Gastrocnemius medialis (tissue), 4 donors: ENCODE data around the gene CACNG5.

Experiments used
- CTCF ChIP-seq, 5 experiments: fragments of 450-650 bp in 3 of 5; fragments of 200-600 bp in 2 of 5; sonication (generic) in 2 of 5; IDR thresholded peaks in 4 of 5; conservative IDR thresholded peaks in 1 of 5; 1 replicate in 4 of 5; 2 replicates in 1 of 5; pipeline ENCODE4 v1.5.1; 2016 to 2019; ENCODE audit warnings: antibody characterized with exemption in 5 of 5, mild to moderate bottlenecking in 3 of 5, moderate library complexity in 3 of 5
- POLR2A ChIP-seq, 2 donors: fragments of 450-650 bp; IDR thresholded peaks; one replicate each; pipeline ENCODE4 v1.6.1; 2017; ENCODE audit warnings: antibody characterized with exemption in 2 of 2, mild to moderate bottlenecking in 2 of 2, moderate library complexity in 2 of 2

DNA sequence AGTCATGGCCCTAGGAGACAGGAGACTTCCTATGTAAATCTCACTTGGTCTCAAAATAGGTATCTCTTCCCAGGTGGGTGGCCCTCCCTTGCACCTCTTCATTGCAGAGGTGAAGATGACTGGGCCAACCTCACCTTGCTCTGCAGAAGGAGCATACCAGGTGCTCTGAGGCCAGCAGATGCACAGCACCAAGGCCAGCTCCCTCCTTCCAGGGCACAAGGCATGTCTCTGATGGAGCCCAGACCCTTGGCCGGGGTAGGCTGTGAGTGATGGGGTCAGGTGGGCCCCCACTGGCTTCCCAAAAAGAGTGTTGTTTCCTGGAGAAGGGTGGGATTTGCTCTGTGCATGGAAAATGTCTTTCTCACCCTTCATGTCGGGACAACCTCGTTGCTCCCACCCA, 12.8 kb downstream of the CACNG5 start:
- no peak for TF ChIP-seq CTCF (IDR thresholded peaks at IDR 0.05 in 4 of 5, conservative IDR thresholded peaks at IDR 0.05 in 1 of 5)
- TF ChIP-seq POLR2A (IDR thresholded peaks at IDR 0.05) = no peak
